ENCODE results near the gene ZNF664.

The ZNF664 gene

GRCh38 chr12:123990511-123990910 lies 17.5 kb downstream of the ZNF664 start:
- peak; percentile 30 to 58 (median 57) for DNase-seq

- DNase-seq: no peak
These were observed 18.4 kb downstream of the ZNF664 start for GRCh38 chr12:123991372-123991951.

- no peak for DNase-seq
These were observed 19.3 kb downstream of the ZNF664 start for GRCh38 chr12:123992118-123992825.

- DNase-seq: no peak
These were observed 22.2 kb downstream of the ZNF664 start for GRCh38 chr12:123995023-123995748.

GRCh38 chr12:123996581-123996980 lies 23.6 kb downstream of the ZNF664 start:
- DNase-seq: no peak

- no peak for DNase-seq
These were observed 24.2 kb downstream of the ZNF664 start for GRCh38 chr12:123997033-123997822.

GRCh38 chr12:123997908-123998307 lies 24.9 kb downstream of the ZNF664 start:
- DNase-seq: no peak

- no peak for DNase-seq
These were observed 25.5 kb downstream of the ZNF664 start for GRCh38 chr12:123998344-123998990.

- DNase-seq: no peak
These were observed 26.0 kb downstream of the ZNF664 start for GRCh38 chr12:123998991-123999359.

GRCh38 chr12:124000111-124000510 lies 27.1 kb downstream of the ZNF664 start:
- no peak for DNase-seq

GRCh38 chr12:124001343-124001742 lies 28.3 kb downstream of the ZNF664 start:
- DNase-seq: no peak

GRCh38 chr12:124002021-124002644 lies 29.1 kb downstream of the ZNF664 start:
- no peak for DNase-seq

GRCh38 chr12:124002654-124003053 lies 29.6 kb downstream of the ZNF664 start:
- DNase-seq: no peak

GRCh38 chr12:124004233-124004875 lies 31.3 kb downstream of the ZNF664 start:
- no peak for DNase-seq

- DNase-seq: peak; percentile 52 to 59 (median 55)
These were observed 33.2 kb downstream of the ZNF664 start for GRCh38 chr12:124006085-124006845.

GRCh38 chr12:124006846-124007713 lies 34.1 kb downstream of the ZNF664 start:
- DNase-seq: no peak

GRCh38 chr12:124007826-124008570 lies 35.0 kb downstream of the ZNF664 start:
- peak; percentile 61 to 67 (median 67) for DNase-seq

- no peak for DNase-seq
These were observed 35.6 kb downstream of the ZNF664 start for GRCh38 chr12:124008595-124008994.

- DNase-seq: no peak
These were observed 36.8 kb downstream of the ZNF664 start for GRCh38 chr12:124009781-124010180.
